GM12874 (cell line): ENCODE data around the gene NARS2.

Source experiments
- TF ChIP-seq, protein P1 (sequence below): IDR thresholded peaks from 2 replicates; pipeline ENCODE4 v1.5.1; 2011; ENCODE audit warnings: low read depth, mild to moderate bottlenecking, control low read depth, low read length, moderate library complexity; ENCODE audit not compliant: insufficient read depth

NARS2 gene

DNA sequence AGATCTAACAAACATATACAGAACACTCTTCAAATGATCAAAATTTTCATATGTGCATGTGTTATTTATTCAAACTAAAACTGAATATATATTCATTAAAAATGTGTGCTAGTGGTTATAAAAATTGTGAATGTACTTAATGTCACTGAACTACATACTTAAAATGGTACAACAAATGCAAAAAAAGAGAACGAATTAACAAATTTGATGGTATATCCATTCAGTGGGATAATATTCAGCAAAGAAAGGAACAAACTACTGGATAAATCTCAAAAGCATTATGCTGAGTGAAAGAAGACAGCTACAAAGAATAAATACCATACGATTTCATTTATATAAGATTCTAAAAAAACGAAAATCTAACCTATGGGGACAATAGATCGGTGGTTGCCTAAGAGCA lies 64.1 kb downstream of the NARS2 start:
- TF ChIP-seq, protein P1, sequence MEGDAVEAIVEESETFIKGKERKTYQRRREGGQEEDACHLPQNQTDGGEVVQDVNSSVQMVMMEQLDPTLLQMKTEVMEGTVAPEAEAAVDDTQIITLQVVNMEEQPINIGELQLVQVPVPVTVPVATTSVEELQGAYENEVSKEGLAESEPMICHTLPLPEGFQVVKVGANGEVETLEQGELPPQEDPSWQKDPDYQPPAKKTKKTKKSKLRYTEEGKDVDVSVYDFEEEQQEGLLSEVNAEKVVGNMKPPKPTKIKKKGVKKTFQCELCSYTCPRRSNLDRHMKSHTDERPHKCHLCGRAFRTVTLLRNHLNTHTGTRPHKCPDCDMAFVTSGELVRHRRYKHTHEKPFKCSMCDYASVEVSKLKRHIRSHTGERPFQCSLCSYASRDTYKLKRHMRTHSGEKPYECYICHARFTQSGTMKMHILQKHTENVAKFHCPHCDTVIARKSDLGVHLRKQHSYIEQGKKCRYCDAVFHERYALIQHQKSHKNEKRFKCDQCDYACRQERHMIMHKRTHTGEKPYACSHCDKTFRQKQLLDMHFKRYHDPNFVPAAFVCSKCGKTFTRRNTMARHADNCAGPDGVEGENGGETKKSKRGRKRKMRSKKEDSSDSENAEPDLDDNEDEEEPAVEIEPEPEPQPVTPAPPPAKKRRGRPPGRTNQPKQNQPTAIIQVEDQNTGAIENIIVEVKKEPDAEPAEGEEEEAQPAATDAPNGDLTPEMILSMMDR: no peak

DNA sequence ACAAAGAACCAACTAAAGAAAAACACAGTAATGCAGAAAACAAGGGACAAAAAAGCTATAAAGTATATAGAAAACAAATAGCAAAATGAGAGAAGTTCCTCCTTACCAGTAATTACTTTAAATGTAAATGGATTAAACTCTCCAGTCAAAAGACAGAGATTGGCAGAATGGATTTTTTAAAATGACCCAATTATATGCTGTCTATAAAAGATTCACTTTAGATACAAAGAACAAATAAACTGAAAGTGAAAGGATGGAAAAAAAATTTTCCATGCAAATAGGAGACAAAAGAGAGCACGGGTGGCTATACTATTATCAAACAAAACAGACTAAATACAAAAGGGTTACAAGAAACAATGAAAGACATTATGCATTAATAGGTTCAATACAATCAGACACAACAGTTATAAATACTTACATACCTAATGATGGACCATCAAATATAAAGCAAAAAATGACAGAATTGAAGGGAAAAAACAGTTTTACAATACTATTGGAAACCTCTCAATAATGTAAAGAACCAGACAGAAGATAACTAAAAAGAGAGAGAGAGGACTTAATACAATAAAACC lies 64.6 kb downstream of the NARS2 start:
- TF ChIP-seq, protein P1: no peak

DNA sequence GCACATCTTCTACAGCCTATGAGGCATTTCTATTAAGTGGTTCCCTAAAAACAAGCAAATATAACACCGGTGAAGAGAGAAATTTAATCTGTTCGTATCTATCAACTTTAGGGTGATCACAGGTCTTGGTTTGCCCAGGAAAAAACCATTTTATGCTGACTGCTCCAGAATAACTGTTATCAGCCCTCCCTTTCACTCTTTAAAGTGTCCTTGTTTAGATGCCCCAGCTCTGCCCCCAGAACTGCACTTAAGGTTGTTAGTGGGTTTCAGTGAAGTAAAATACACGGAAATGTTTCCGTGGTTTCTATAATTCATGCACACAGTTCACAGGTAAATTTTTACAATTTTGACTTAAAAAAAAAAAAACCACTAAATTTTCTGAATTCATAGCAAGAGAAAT lies 70.0 kb downstream of the NARS2 start:
- TF ChIP-seq, protein P1: no peak

DNA sequence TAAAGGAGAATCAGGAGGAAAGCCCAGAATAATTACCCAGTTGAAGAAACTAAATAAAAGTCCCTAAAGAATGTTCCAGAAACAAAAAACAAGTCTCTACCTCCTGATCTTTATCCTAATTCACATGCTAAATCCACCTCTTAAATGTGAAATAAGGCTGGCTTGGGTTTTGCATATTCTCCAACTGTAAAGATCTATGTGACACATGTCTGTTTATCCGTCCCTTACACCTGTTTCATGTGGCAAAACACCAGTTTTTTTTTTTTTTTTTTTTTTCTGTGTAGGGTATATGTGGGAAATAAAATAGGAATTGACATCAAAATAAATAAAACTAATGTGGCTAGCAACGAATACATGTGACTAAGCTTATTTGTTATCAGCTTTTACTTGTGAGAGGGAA lies 70.5 kb downstream of the NARS2 start:
- TF ChIP-seq, protein P1: no peak

DNA sequence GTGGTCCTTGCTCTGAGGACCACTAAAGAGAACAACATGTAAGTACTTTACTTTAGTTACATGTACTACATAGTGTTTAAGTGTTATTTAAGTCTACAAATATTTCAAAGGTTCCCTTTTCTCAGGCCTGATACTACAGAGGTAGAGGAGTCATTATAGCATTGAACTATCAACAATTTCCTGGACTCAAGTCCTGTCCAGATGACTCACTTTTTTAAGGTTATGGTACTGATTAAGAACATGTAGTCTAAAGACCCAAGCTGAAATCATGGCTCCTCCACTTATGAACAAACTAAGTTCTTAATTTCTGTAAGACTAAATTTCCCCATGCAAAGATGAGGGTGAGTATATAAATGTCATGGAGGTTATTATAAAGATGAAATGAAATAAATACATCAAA lies 74.7 kb downstream of the NARS2 start:
- TF ChIP-seq, protein P1: no peak

DNA sequence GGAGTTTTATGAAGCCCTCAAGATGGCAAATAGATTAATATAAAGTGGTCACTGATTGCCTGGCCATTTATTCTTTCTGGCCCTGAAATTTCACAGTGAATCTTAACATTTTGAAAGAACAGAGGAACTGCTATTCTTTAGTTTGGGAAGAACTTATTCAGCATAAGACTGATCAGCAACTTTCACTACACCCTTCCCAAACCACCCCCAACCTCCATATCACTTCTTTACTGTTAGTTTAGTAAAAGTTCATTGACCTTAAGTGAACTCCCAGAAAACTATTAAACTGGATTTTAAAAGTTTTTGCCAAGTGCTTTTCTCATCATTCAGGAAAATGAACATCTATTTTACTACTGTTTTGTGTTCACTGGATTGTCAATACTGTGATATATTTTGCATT lies 77.4 kb downstream of the NARS2 start:
- TF ChIP-seq, protein P1: no peak

DNA sequence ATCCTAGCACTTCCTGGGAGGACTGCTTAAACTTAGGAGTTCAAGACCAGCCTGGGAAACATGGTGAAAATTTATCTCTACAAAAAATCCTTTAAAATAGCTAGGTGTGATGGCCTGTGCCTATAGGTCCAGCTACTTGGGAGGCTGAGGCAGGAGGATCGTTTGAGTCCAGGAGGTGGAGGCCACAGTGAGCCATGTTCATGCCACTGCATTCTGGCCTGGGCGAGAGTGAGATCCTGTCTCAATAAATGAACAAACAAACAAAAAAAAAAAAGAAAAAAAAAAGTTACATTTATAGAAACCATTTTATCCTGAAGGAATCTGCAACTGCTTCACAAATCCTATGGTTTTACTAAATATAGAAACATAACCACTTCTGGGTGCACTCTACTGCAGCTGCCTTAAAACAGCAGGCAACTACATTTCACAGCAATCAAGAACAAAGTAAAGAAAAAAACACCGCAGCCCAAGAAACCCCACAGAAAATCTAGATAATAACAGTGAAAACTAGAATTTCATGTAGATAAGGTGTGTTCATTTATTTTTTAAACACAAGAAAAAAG lies 81.2 kb downstream of the NARS2 start:
- TF ChIP-seq, protein P1: no peak
